Thymus (tissue), 11 donors: ENCODE data around the gene DTNB. TPM values are rescaled to one million over a fixed set of nuclear protein-coding genes. Genes with fewer than 3 reads are reported as not detected.
"Not testable (repeated sequence)": the region's sequence is repeated elsewhere in the genome, so short reads cannot be mapped to it uniquely, and the experiment has no call there.

Source experiments
- DNase-seq, 9 donors: peaks; one replicate each; pipeline ENCODE4 v3.0.0-alpha.2; 2013; ENCODE audit warnings: low spot score in 9 of 9, low read depth in 6 of 9, missing footprints in 1 of 9
- H3K27ac ChIP-seq, 2 donors: one replicate each; pipeline ENCODE4 v1.5.1; 2013; ENCODE audit warnings: control low read depth in 1 of 2, low read depth in 1 of 2, low read length in 1 of 2, mild to moderate bottlenecking in 1 of 2, moderate library complexity in 1 of 2
- H3K27me3 ChIP-seq, 2 donors: one replicate each; pipeline ENCODE4 v1.5.1; 2013; ENCODE audit warnings: low read length in 1 of 2; ENCODE audit not compliant: control insufficient read depth in 2 of 2, insufficient read depth in 1 of 2
- H3K36me3 ChIP-seq, 2 donors: one replicate each; pipeline ENCODE4 v1.5.1; 2013; ENCODE audit warnings: low read length in 1 of 2, mild to moderate bottlenecking in 1 of 2, moderate library complexity in 1 of 2; ENCODE audit not compliant: control insufficient read depth in 2 of 2, insufficient read depth in 2 of 2
- H3K4me1 ChIP-seq, 2 donors: one replicate each; pipeline ENCODE4 v1.5.1; 2013; ENCODE audit warnings: low read length in 2 of 2; ENCODE audit not compliant: control insufficient read depth in 2 of 2, insufficient read depth in 2 of 2
- H3K4me3 ChIP-seq, 2 donors: one replicate each; pipeline ENCODE4 v1.5.1; 2013; ENCODE audit warnings: low read length in 2 of 2, control low read depth in 1 of 2, mild to moderate bottlenecking in 1 of 2
- H3K9me3 ChIP-seq, 2 donors: one replicate each; pipeline ENCODE4 v1.5.1; 2013; ENCODE audit warnings: low read length in 1 of 2, mild to moderate bottlenecking in 1 of 2; ENCODE audit not compliant: control insufficient read depth in 2 of 2, insufficient read depth in 1 of 2
- WGBS: extraction: QIAGEN DNeasy Blood & Tissue Kit; methylation state at CpG from one replicate; pipeline ENCODE4 v1.1.7; 2013; 5-methylcytosine and 5-hydroxymethylcytosine counted together
- polyA plus RNA-seq: library from polyadenylated mRNA; stranded (reverse); fragments of 200-250 nt; gene quantifications from one replicate; pipeline ENCODE4 v1.2.3, GENCODE V29; 2013
- total RNA-seq: library from RNA; stranded (reverse); fragments of 120-200 nt; gene quantifications from one replicate; pipeline ENCODE4 v1.2.4, GENCODE V29; 2013
- donor health status: healthy.

DTNB gene
- total and polyA plus RNA-seq, 2 donors = 7.6 to 20.1 TPM

GRCh38 chr2:25650256-25650655, 23.1 kb downstream of the DTNB start:
- Histone ChIP-seq H3K27ac (no peak overlapping the region), H3K9me3 (no peaks in the 10 kb centered on the region), H3K4me1 (no peaks in the 10 kb centered on the region), H3K36me3 (peaks cover 0 to 8% of the 10 kb centered on the region in 2 donors), H3K27me3 (no peaks in the 10 kb centered on the region), H3K4me3 (no peak overlapping the region)
- no peak for DNase-seq
- WGBS = 97% methylated on average over 3 of the region's 3 CpGs

DNA sequence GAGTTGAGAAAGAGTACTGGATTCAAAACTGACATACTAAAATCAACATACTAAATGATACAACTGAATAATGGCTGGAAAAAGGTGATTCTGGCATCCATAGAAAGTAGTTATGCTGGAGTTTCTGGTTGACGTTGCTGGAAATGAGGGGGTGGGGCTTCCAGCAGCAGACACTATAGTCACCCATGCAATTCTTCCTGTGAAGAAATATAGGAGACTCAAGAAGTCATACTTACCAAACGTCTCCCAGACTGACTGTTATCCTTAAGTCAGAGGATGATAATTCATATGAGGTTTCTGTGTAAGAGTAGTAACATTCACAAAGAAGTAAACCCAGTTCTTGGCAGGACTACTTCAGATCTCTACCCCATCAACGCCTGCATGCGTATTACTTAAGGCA, 23.6 kb downstream of the DTNB start:
- Histone ChIP-seq H3K27me3 (no peaks in the 10 kb centered on the region), H3K27ac (no peak overlapping the region), H3K4me3 (no peak overlapping the region), H3K4me1 (no peaks in the 10 kb centered on the region), H3K9me3 (no peaks in the 10 kb centered on the region), H3K36me3 (peaks cover 0 to 8% of the 10 kb centered on the region in 2 donors)
- WGBS = 95% methylated on average over 4 of the region's 4 CpGs
- DNase-seq = no peak

- no peaks in the 10 kb centered on the region for H3K4me1 ChIP-seq
- H3K4me3 ChIP-seq = no peak overlapping the region
- no peaks in the 10 kb centered on the region for H3K27me3 ChIP-seq
- no peak overlapping the region for H3K27ac ChIP-seq
- no peak for DNase-seq
- no peaks in the 10 kb centered on the region for H3K9me3 ChIP-seq
- 98% methylated on average over 3 of the region's 3 CpGs for WGBS
- H3K36me3 ChIP-seq = no peaks in the 10 kb centered on the region
Observed at GRCh38 chr2:25642298-25642697, 31.1 kb downstream of the DTNB start.

DNA sequence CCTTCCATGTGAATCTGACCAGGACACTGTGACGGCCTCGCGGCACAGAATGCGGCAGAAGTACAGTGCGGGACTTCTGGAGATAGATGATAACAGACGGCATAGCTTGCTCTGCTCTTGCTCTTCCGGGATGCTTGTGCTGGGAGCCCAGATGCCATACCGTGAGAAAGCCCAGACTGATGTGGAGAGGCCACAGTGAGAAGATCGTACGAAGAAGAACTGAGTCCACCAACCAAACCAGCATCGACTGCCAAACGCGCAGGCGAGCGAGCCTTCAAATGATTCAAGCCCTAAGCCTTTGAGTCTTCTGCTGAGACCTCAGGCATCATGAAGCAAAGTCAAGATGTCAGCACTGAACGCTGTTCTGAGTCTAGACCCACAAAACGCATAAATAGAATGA, 33.7 kb downstream of the DTNB start:
- DNase-seq = no peak
- Histone ChIP-seq H3K27ac (no peak overlapping the region), H3K36me3 (no peaks in the 10 kb centered on the region), H3K9me3 (no peaks in the 10 kb centered on the region), H3K4me3 (no peak overlapping the region), H3K27me3 (no peaks in the 10 kb centered on the region), H3K4me1 (no peaks in the 10 kb centered on the region)
- WGBS = 98% methylated on average over 17 of the region's 17 CpGs

DNA sequence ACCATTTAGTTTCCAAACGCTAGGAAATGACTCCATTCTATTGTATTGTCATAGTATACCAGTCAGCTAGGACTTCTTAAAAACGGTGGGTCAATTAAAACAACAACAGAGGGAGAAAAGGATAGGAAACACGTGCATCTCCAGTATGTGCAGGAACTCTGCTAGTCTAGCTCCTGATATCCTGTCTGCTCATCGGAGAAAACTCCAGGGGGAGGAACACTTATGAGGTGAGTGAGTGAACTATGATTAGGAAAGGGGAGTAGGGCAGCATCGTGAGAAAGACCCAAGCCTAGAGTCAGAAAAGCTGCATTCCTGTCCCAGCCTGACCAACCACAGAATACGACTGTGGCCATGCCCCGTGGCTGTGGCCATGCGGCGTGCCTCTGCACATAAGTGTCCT, 34.2 kb downstream of the DTNB start:
- Histone ChIP-seq H3K27me3 (no peaks in the 10 kb centered on the region), H3K9me3 (no peaks in the 10 kb centered on the region), H3K27ac (no peak overlapping the region), H3K4me1 (no peaks in the 10 kb centered on the region), H3K36me3 (no peaks in the 10 kb centered on the region), H3K4me3 (no peak overlapping the region)
- DNase-seq = no peak
- WGBS = 95% methylated on average over 9 of the region's 9 CpGs

DNA sequence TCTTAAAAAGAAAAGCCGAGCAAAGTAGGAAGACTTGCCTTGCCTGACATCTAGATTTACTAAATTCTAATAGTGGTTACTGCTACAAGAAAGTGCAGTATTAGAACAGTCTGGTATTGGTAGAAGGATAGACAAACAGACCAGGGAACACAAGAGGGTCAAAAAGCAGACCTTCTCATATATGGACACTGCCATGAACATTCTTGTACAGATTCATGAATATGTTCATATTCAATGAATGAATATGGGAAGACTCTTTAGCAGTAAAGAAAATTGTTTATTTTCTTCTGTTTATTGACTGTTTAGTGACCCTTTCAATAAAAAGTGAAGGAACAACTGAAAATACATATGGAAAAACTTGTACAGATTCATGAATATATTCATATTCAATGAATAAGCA, 37.6 kb downstream of the DTNB start:
- Histone ChIP-seq H3K4me1 (no peaks in the 10 kb centered on the region), H3K36me3 (no peaks in the 10 kb centered on the region), H3K4me3 (no peak overlapping the region), H3K27me3 (no peaks in the 10 kb centered on the region), H3K9me3 (no peaks in the 10 kb centered on the region), H3K27ac (no peak overlapping the region)
- DNase-seq = no peak
- WGBS = 94% methylated on average over 1 of the region's 1 CpG

DNA sequence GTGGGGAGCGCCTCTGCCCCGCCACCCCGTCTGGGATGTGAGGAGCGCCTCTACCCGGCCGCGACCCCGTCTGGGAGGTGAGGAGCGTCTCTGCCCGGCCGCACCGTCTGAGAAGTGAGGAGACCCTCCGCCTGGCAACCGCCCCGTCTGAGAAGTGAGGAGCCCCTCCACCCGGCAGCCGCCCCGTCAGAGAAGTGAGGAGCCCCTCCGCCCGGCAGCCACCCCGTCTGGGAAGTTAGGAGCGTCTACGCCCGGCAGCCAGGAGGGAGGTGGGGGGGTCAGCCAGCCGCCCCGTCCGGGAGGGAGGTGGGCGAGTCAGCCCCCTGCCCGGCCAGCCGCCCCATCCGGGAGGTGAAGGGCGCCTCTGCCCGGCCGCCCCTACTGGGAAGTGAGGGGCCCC, 39.6 kb downstream of the DTNB start:
- not testable (repeated sequence) for H3K4me3 ChIP-seq, DNase-seq, H3K9me3 ChIP-seq, H3K27me3 ChIP-seq, H3K36me3 ChIP-seq, H3K4me1 ChIP-seq, H3K27ac ChIP-seq
- WGBS = 97% methylated on average over 34 of the region's 34 CpGs

DNA sequence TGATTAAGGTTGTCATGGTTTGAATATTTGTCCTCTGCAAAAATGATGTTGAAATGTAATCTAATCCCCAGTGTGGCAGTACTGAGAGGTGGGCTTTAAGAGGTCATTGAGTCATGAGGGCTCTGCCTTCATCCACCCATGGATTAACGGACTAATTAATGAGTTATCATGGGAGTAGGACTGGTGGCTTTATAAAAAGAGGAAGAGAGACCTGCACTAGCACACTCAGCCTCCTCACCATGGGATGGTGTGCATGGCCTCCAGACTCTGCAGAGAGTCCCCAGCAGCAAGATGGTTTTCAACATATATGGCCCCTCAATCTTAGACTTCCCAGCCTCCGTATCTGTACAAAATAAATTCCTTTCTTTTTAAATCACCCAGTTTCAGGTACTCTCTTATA, 41.0 kb downstream of the DTNB start:
- Histone ChIP-seq H3K4me3 (no peak overlapping the region), H3K36me3 (peaks cover 0 to 4% of the 10 kb centered on the region in 2 donors), H3K9me3 (no peaks in the 10 kb centered on the region), H3K4me1 (no peaks in the 10 kb centered on the region), H3K27ac (no peak overlapping the region), H3K27me3 (no peaks in the 10 kb centered on the region)
- DNase-seq = no peak
- 98% methylated on average over 2 of the region's 2 CpGs for WGBS

DNA sequence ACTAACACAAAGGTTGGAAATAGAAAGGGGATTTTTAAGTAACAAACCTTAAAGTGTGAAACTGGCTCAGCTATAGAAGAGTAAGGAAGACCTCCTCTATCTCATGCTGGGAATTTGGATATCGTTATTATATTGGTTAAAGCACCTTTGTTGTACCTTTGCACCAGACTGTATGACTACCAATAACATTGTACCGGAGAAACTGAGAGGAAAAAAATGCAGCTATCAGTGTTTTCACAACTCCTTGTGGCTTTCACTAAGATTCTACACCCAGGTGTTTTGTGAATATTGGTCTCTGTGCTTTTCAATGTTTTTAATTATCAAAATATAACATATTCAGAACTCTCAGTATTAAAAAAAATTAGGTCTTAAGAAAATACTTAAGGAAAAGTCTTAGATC, 48.7 kb downstream of the DTNB start:
- Histone ChIP-seq H3K27me3 (no peaks in the 10 kb centered on the region), H3K4me1 (no peaks in the 10 kb centered on the region), H3K9me3 (no peaks in the 10 kb centered on the region), H3K4me3 (no peak overlapping the region), H3K36me3 (peaks cover 3 to 18% of the 10 kb centered on the region in 2 donors), H3K27ac (no peak overlapping the region)
- over 99% methylated on average over 2 of the region's 2 CpGs for WGBS
- no peak for DNase-seq

DNA sequence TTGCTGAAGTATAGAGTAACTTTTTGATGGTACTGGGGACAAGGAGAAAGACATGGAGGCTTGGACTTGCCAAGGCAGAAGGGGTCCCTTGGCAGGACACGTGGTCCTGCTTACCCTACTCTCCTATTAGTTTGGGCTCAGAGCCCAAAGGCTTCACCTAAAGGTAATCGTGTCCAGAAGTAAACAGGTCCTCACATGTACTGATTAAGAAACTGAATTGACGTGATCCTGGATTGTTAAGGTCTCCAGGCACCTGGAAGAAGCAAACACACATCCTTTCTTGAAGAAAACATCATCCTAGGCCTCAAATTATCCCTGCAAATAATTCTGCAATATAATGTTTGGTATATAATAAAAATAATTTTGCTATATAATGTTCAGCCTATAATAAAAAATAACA, 50.0 kb downstream of the DTNB start:
- 95% methylated on average over 3 of the region's 3 CpGs for WGBS
- Histone ChIP-seq H3K27me3 (no peaks in the 10 kb centered on the region), H3K27ac (no peak overlapping the region), H3K9me3 (no peaks in the 10 kb centered on the region), H3K36me3 (peaks cover 3 to 18% of the 10 kb centered on the region in 2 donors), H3K4me3 (no peak overlapping the region), H3K4me1 (no peaks in the 10 kb centered on the region)
- no peak for DNase-seq
